Activated naive CD8-positive, alpha-beta T cell treated with anti-CD3 and anti-CD28 coated beads, Interleukin-2, amount 10 ng/mL, durations not matched to agents 7 days and 5 days (primary cell): ENCODE results near the gene PGAM5. TPM values are rescaled to one million over a fixed set of nuclear protein-coding genes. Genes with fewer than 3 reads are reported as not detected.
"Not testable (repeated sequence)": the region's sequence is repeated elsewhere in the genome, so short reads cannot be mapped to it uniquely, and the experiment has no call there.

Experiments
- ATAC-seq: fragments of 150-1000 bp; cut with Tn5 transposase; one replicate; pipeline ENCODE4 v1.10.0; 2021; ENCODE audit warnings: low read depth, moderate library complexity
- POLR2A ChIA-PET: fragments of 350-600 bp; sonication (Branson Sonifier 250); formaldehyde crosslinking; loops from one replicate; lab custom pipeline; 2021; ENCODE audit warnings: antibody characterized with exemption; lab: Charles Lee
- DNase-seq: peaks from one replicate; pipeline ENCODE4 v3.0.0; 2021
- H3K27ac Mint-ChIP-seq: one replicate; pipeline ENCODE4 v1.8.0; 2022; ENCODE audit warnings: mild to moderate bottlenecking, mixed read lengths
- H3K27me3 Mint-ChIP-seq: one replicate; pipeline ENCODE4 v1.8.0; 2022; ENCODE audit warnings: mild to moderate bottlenecking, moderate library complexity, mixed read lengths
- H3K36me3 Mint-ChIP-seq: one replicate; pipeline ENCODE4 v1.8.0; 2021; ENCODE audit warnings: mild to moderate bottlenecking, mixed read lengths
- H3K4me1 Mint-ChIP-seq: one replicate; pipeline ENCODE4 v1.8.0; 2021; ENCODE audit warnings: mixed read lengths
- H3K4me3 Mint-ChIP-seq: one replicate; pipeline ENCODE4 v1.8.0; 2022; ENCODE audit warnings: mild to moderate bottlenecking, moderate library complexity, mixed read lengths
- H3K9me3 Mint-ChIP-seq: one replicate; pipeline ENCODE4 v1.8.0; 2021; ENCODE audit warnings: mixed read lengths
- total RNA-seq, 2 experiments: library from RNA; stranded (reverse); gene quantifications; one replicate each; pipeline ENCODE4 v1.2.3, GENCODE V29; 2021

PGAM5 gene
- total RNA-seq, 2 experiments from 2014 or later = 34.3 to 41.8 TPM

GRCh38 chr12:132753670-132754069 is 43.0 kb downstream of the PGAM5 start:
- H3K36me3 Mint-ChIP-seq = peaks cover 19% of the 10 kb centered on the region
- H3K27ac Mint-ChIP-seq, DNase-seq, ATAC-seq, H3K9me3 Mint-ChIP-seq, H3K27me3 Mint-ChIP-seq, H3K4me1 Mint-ChIP-seq, H3K4me3 Mint-ChIP-seq, POLR2A ChIA-PET: not testable (repeated sequence)

- DNase-seq = no peak
- Mint-ChIP-seq H3K36me3 (peaks cover 20% of the 10 kb centered on the region), H3K4me1 (peaks cover 8% of the 10 kb centered on the region), H3K4me3 (no peak overlapping the region), H3K9me3 (no peaks in the 10 kb centered on the region), H3K27me3 (no peaks in the 10 kb centered on the region), H3K27ac (no peak overlapping the region)
- no peak for ATAC-seq
- POLR2A ChIA-PET = no interaction called here
Observed at GRCh38 chr12:132754160-132754932, 43.7 kb downstream of the PGAM5 start.

GRCh38 chr12:132758825-132759224 is 48.2 kb downstream of the PGAM5 start:
- H3K27me3 Mint-ChIP-seq, ATAC-seq, H3K4me3 Mint-ChIP-seq, H3K9me3 Mint-ChIP-seq, POLR2A ChIA-PET, DNase-seq, H3K27ac Mint-ChIP-seq: not testable (repeated sequence)
- Mint-ChIP-seq H3K36me3 (peaks cover 26% of the 10 kb centered on the region), H3K4me1 (peaks cover 23% of the 10 kb centered on the region)

- no peaks in the 10 kb centered on the region for H3K9me3 Mint-ChIP-seq
- POLR2A ChIA-PET = no interaction called here
- H3K36me3 Mint-ChIP-seq = peaks cover 24% of the 10 kb centered on the region
- H3K27me3 Mint-ChIP-seq = no peaks in the 10 kb centered on the region
- H3K4me1 Mint-ChIP-seq = peaks cover 23% of the 10 kb centered on the region
- no peak for DNase-seq
- H3K27ac Mint-ChIP-seq = no peak overlapping the region
- no peak for ATAC-seq
- H3K4me3 Mint-ChIP-seq = no peak overlapping the region
Observed at GRCh38 chr12:132759359-132759758, 48.7 kb downstream of the PGAM5 start.

- peak within 1 kb of the TSS; percentile 92 for H3K4me3 Mint-ChIP-seq
- POLR2A ChIA-PET = interaction anchor here (1.0 to 1.2 kb wide), 2 partner anchors 10 to 73 kb away, joined by 3 read pairs; no protein-coding TSS in a partner anchor
- H3K36me3 Mint-ChIP-seq = peaks cover 18% of the 10 kb centered on the region
- ATAC-seq (peak; percentile 35), DNase-seq (peak; percentile 78)
- H3K4me1 Mint-ChIP-seq = peaks cover 25% of the 10 kb centered on the region
- no peaks in the 10 kb centered on the region for H3K27me3 Mint-ChIP-seq
- H3K27ac Mint-ChIP-seq = peak within 1 kb of the TSS; percentile 95
- no peaks in the 10 kb centered on the region for H3K9me3 Mint-ChIP-seq
Observed at GRCh38 chr12:132761032-132761920, 50.6 kb downstream of the PGAM5 start, which contains the start of gene ANKLE2. Gene ANKLE2, minus strand, starts transcription at chr12:132761832. Its CDS starts 34 bp downstream, at chr12:132761798.

- H3K27ac Mint-ChIP-seq = peak overlapping the region; percentile 78
- peaks cover 23% of the 10 kb centered on the region for H3K4me1 Mint-ChIP-seq
- peaks cover 14% of the 10 kb centered on the region for H3K36me3 Mint-ChIP-seq
- POLR2A ChIA-PET = interaction anchor here (0.7 to 1.2 kb wide), 2 partner anchors 9 to 110 kb away, joined by 3 read pairs; no protein-coding TSS in a partner anchor
- H3K9me3 Mint-ChIP-seq = no peaks in the 10 kb centered on the region
- no peaks in the 10 kb centered on the region for H3K27me3 Mint-ChIP-seq
- peak; percentile 93 for DNase-seq
- H3K4me3 Mint-ChIP-seq = peak overlapping the region; percentile 79
- ATAC-seq = peak; percentile 94
Observed at GRCh38 chr12:132761921-132762583, 51.4 kb downstream of the PGAM5 start.

- H3K9me3 Mint-ChIP-seq = no peaks in the 10 kb centered on the region
- no peaks in the 10 kb centered on the region for H3K27me3 Mint-ChIP-seq
- no peak overlapping the region for H3K27ac Mint-ChIP-seq
- H3K4me1 Mint-ChIP-seq = peaks cover 30% of the 10 kb centered on the region
- DNase-seq = no peak
- no peak overlapping the region for H3K4me3 Mint-ChIP-seq
- H3K36me3 Mint-ChIP-seq = peaks cover 16% of the 10 kb centered on the region
- POLR2A ChIA-PET = no interaction called here
- no peak for ATAC-seq
Observed at GRCh38 chr12:132764231-132764630, 53.6 kb downstream of the PGAM5 start.

- DNase-seq (no peak), ATAC-seq (no peak)
- Mint-ChIP-seq H3K27ac (no peak overlapping the region), H3K27me3 (no peaks in the 10 kb centered on the region), H3K4me1 (peaks cover 29% of the 10 kb centered on the region), H3K9me3 (no peaks in the 10 kb centered on the region), H3K4me3 (no peak overlapping the region), H3K36me3 (peaks cover 20% of the 10 kb centered on the region)
- POLR2A ChIA-PET = no interaction called here
Observed at GRCh38 chr12:132765361-132765760, 54.7 kb downstream of the PGAM5 start.

- peaks cover 25% of the 10 kb centered on the region for H3K4me1 Mint-ChIP-seq
- no peak overlapping the region for H3K27ac Mint-ChIP-seq
- H3K9me3 Mint-ChIP-seq = no peaks in the 10 kb centered on the region
- peaks cover 15% of the 10 kb centered on the region for H3K36me3 Mint-ChIP-seq
- ATAC-seq (no peak), DNase-seq (no peak)
- H3K27me3 Mint-ChIP-seq = no peaks in the 10 kb centered on the region
- POLR2A ChIA-PET = interaction anchor here (0.6 kb wide), 1 partner anchor 95 kb away, joined by 4 read pairs; no protein-coding TSS in a partner anchor
- H3K4me3 Mint-ChIP-seq = no peak overlapping the region
Observed at GRCh38 chr12:132766380-132767085, 55.9 kb downstream of the PGAM5 start.

- Mint-ChIP-seq H3K27me3 (no peaks in the 10 kb centered on the region), H3K27ac (peak overlapping the region; percentile 51), H3K4me1 (peaks cover 33% of the 10 kb centered on the region), H3K4me3 (peak overlapping the region; percentile 42), H3K9me3 (no peaks in the 10 kb centered on the region), H3K36me3 (peaks cover 23% of the 10 kb centered on the region)
- peak; percentile 72 for ATAC-seq
- DNase-seq = peak; percentile 50
- POLR2A ChIA-PET = interaction anchor here (1.0 kb wide), 1 partner anchor 9 kb away, joined by 3 read pairs; the partner anchor contains the start of gene ANKLE2
Observed at GRCh38 chr12:132771126-132771838, 60.6 kb downstream of the PGAM5 start.
